Measurements from ENCODE around the gene VPS26B. TPM values are rescaled to one million over a fixed set of nuclear protein-coding genes. Genes with fewer than 3 reads are reported as not detected.

Gene VPS26B
- total and polyA plus RNA-seq, 9 of the 15 experiments (the other 6 are each of a cell fraction or from before 2014, with no cell fraction given) = 3.5 to 43.3 (median 27.4) TPM

GRCh38 chr11:134223836-134224709 is at the start of gene VPS26B, which contains the start of gene NCAPD3 (continued):
- TF ChIP-seq JUND (IDR thresholded peaks at IDR 0.05; ENCODE audit: borderline replicate concordance, low read depth, low read length) = 0 out of 2 replicates have a peak, but pooled peaks have one; percentile 9
- TF ChIP-seq JUND (tag; IDR thresholded peaks at IDR 0.05; ENCODE audit: borderline replicate concordance, low read depth, low read length) = no peak; the same call in 2 of the 3 replicates
- no peak for TF ChIP-seq ZNF121 (CRISPR knock-in tag; conservative IDR thresholded peaks at IDR 0.05)
- TF ChIP-seq CLOCK (CRISPR knock-in tag; IDR thresholded peaks at IDR 0.05; ENCODE audit: borderline replicate concordance) = no peak
- TF ChIP-seq POLR2H (tag; IDR thresholded peaks at IDR 0.05; ENCODE audit: low read depth) = peak; percentile 92
- 0 out of 4 replicates have a peak, but pooled peaks of 1 of the 2 experiments have one; percentile 6 for TF ChIP-seq ZNF639 (CRISPR knock-in tag; conservative IDR thresholded peaks at IDR 0.05 in 1 of 2, IDR thresholded peaks at IDR 0.05 in 1 of 2)
- peak; percentile 80 for TF ChIP-seq KDM5B (IDR thresholded peaks at IDR 0.05; ENCODE audit: insufficient replicate concordance, low read depth, low read length)
- peak; percentile 78; the same call in 1 of the 2 replicates for TF ChIP-seq PTBP1 (IDR thresholded peaks at IDR 0.05; ENCODE audit: low read depth, low read length)
- TF ChIP-seq RBM25 (IDR thresholded peaks at IDR 0.05; ENCODE audit: low read depth, low read length, severe bottlenecking) = peak; percentile 91
- TF ChIP-seq ZBTB17 (CRISPR knock-in tag; IDR thresholded peaks at IDR 0.05) = 0 out of 2 replicates have a peak, but pooled peaks have one; percentile 48
- TF ChIP-seq SP1 (CRISPR knock-in tag; IDR thresholded peaks at IDR 0.05) = peak; percentile 34; the same call in 1 of the 2 replicates
- TF ChIP-seq ZNF511 (CRISPR knock-in tag; IDR thresholded peaks at IDR 0.05) = peak; percentile 62; the same call in 1 of the 2 replicates
- TF ChIP-seq ELK1 (CRISPR knock-in tag; IDR thresholded peaks at IDR 0.05) = no peak
- TF ChIP-seq LCOR (CRISPR knock-in tag; IDR thresholded peaks at IDR 0.05) = 0 out of 2 replicates have a peak, but pooled peaks have one; percentile 53
- 0 out of 2 replicates have a peak, but pooled peaks have one; percentile 72 for TF ChIP-seq PREB (CRISPR knock-in tag; IDR thresholded peaks at IDR 0.05)
- TF ChIP-seq CREM (IDR thresholded peaks at IDR 0.05; ENCODE audit: low read depth) = peak; percentile 41; the same call in 1 of the 2 replicates
- peak; percentile 62 for TF ChIP-seq TBP (optimal IDR thresholded peaks at IDR 0.05; ENCODE audit: low read depth, low read length)
- TF ChIP-seq PML (IDR thresholded peaks at IDR 0.05; ENCODE audit: low read length) = peak; percentile 91
- peak; percentile 78 for TF ChIP-seq RFX1 (IDR thresholded peaks at IDR 0.05)

All from K562 (cell line).